GM21717 (cell line): ENCODE data around the gene ZBTB20.

Source experiments
- ATAC-seq: cut with Tn5 transposase; IDR thresholded peaks from one replicate; pipeline ENCODE4 v1.9.1; 2021; ENCODE audit warnings: mild to moderate bottlenecking, moderate library complexity; ENCODE audit not compliant: unreplicated experiment

Gene ZBTB20

DNA sequence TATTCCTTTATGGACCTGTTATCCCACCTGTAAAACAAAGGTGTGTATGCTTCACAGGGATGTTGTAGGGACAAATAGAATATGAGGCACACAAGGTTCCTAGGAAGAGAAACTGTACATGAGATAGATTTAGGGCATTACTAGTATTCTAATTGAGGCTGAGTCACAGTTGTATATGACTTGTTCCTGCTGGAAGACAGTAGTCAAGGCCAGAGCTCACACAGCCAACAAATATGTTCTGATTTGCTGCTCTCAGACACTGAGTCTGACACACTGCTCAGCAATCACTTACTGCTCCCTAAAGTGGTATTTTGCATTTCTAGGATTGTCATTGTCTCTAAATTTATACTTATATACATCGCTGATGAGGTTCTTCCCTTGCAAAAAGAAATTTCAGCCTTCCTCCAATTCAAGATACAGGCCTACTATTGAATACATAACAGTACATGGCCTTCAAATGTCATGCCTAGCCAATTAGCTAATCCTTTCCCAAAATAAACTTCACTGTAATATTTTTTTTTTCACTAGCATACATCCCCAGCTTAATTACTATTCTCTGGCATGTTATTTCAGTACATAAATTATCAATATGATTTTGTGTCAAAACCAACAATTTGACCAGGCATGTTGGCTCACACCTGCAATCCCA lies 783.4 kb downstream of the ZBTB20 start:
- no peak for ATAC-seq

DNA sequence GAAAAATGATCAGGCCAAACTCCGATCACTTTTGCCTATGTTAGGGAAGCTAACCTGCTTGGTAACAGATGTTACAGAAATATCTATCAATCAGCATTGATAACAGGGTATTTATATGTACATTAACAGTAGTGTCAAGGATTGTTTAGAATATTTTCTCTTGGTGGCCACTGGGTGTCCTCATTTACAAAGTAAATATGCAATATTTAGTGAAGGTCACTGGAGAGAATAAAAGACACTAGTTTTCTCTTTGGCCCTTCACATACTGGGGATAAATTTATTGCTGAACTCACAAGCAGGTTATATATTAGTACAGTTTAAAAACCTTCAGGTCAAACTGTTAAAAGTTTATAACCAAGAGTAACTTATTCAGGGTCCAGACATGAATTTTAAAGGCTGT lies 784.3 kb downstream of the ZBTB20 start:
- no peak for ATAC-seq

DNA sequence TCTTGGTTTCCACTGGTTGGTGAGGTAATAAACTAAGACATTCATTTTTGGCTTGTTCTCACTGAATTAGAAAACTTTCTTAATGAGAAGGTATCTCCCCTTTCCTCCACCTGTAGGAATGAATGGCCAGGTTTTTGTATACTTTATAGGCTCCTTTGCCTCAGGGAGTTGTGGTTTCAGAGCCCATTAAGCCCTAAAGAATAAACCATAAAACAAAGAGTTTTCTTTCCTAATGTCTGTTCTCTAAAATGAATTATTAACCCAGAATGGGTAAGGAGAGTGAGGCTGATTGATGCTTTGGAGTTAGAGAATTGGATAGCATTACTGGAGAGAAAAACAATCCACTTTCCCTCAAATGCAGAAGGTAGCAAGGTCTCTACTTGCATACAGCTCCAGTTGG lies 785.7 kb downstream of the ZBTB20 start:
- ATAC-seq: no peak

DNA sequence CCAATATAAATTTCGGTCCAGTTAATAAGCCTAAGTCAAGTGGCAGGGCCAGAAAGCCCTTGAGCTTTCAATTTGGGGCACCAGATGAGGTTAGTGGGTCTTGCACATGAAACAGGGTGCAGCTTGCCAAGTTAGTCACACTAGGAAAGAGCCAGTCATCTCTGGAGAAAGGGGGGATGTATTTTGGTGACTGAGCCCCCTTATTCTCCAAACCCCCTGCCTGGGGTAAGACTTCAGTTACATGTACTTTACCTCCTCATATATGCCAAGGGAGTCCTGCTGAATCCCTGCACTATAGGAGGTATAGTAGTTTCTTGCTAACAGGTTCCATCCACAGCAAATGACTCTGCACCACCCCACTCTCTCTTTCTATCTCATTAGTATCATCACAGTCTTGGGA lies 790.6 kb downstream of the ZBTB20 start:
- no peak for ATAC-seq

DNA sequence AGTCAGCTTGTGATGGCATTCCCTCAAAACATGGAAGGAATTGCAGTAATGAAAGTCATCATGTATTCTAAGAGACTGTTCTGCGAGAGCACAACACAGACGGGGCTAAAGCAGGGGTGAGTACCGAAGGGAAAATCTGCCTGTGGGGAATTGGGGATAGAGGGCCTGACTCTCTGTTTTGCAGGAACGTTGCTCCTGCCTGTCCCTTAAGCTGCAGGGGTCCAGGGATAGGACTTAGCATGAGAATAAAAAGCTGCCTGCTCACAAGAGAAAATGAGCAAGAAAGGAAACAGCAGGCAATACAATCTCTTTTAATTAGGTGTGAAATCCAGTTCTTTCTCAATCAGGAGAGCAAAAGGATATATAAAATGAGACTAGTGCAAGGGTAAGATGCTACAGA lies 791.0 kb downstream of the ZBTB20 start:
- ATAC-seq: no peak

DNA sequence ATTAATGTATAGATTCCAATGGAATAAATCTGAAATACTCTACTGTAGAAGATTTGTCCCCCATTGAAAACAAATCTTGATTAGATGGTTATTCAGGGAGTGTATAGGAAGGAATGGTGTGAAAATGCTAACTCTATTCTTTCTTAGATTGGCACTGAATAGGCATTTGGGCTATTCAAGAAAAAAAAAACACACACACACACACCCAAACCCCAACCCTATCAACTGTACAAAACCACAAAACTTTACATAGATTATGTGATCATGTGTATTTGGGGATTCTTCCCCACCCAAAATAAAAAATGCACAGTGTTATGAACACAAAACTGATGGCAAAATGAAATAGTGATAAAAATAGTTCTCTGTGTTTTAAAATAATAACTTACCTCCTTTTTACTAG lies 791.4 kb downstream of the ZBTB20 start:
- ATAC-seq: no peak

DNA sequence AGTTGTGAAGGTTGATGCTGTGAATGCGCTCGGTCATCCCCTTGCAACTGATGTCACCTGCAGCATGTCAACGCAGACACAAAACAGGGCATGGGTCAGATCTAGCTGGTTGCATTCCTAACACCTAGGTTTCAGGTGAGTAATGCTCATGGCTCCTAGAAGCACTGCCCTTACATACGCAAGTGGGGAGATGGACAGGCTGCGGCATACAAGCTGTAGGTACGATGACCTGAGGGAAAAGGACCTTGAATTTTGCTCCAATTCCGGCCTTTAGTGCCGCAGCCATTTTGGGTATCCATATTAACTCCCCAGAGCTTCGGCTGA lies 795.3 kb downstream of the ZBTB20 start:
- ATAC-seq: no peak

DNA sequence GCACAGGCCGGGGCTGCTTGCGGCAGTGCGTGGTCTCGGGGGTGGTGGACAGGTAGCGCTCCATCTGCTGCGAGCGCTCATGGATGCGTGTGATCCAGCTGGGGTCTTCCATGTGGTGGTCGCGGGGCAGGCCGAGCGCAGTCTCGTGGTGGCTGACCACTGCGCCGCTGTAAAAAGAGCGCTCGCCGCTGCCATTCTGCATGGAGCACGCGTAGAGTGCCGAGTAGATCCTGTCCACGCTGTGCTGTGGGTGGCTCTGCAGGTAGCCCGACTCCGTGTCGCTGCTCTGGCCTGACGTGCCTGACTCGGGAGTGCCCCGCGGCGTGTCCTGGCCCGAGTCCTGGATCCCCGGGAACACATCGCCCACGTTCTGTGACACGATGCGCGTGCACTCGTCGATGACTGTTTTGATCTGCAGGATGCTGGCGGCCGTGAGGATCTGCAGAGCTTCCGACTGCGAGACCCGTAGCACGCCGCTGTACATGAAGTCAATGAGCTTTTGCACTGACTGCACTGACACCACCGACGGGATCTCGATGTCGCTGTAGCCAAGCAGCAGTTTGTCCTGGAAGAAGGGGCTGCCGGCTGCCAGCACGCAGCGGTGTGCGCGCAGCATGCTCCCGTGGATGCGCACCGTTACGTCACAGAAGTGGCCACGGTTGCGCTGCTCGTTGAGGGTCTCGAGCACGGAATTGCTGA lies 795.8 kb downstream of the ZBTB20 start:
- no peak for ATAC-seq

DNA sequence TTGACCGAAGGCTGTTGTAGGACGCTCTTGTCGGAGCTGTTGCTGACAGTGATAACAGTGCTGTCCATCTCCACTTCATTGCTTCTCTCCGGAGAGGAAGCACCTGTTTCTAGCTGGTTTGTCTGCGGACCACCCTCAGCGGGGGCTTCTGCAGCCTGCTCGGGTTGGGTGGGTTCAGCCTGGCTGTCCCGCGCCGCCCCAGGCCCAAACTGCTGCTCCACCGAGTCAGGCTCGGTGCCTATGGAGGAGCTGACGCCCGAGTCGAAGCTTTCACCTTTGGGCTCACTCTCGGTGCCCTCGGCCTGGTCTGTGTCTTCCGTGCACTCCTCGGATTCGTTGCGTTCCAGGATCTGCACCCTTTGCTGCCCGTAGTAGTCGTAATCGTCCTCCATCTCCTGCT lies 796.4 kb downstream of the ZBTB20 start:
- ATAC-seq: no peak

DNA sequence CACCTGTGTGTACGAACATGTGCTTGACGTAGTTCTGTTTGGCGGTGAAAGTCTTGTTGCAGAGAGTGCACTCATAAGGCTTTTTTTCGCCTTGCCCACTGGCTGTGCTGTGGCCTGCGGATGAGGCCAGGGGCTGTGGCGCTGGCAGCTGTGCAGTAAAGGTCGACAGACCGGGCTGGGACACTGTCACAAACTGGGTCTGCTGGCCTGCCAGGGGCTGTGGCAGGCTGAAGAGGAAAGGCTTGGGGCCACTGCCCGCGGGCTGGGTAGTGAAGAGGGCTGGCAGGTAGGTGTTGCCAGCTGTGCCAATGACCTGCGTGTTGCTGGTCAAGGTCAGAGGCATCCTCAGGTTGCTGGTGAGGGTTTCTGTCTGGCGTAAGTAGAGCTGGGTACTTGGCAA lies 796.8 kb downstream of the ZBTB20 start:
- no peak for ATAC-seq

DNA sequence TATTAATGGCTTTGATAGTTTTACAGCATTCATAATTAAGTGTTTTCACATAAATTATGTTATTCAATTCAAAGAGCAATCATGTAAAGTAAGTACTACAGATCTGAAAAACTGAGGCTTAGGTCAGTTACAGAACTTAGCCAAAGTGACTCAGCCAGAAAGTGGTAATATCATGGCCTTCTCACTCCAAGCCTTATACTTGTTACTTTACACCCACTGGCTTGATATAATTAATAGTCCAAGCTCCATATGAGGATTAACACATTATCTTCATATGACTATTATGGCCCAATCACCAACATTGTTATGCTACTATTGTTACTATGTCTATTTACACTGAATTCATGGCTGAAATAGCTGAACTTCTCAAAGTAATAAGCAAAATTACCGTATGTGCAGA lies 802.6 kb downstream of the ZBTB20 start:
- ATAC-seq: no peak

DNA sequence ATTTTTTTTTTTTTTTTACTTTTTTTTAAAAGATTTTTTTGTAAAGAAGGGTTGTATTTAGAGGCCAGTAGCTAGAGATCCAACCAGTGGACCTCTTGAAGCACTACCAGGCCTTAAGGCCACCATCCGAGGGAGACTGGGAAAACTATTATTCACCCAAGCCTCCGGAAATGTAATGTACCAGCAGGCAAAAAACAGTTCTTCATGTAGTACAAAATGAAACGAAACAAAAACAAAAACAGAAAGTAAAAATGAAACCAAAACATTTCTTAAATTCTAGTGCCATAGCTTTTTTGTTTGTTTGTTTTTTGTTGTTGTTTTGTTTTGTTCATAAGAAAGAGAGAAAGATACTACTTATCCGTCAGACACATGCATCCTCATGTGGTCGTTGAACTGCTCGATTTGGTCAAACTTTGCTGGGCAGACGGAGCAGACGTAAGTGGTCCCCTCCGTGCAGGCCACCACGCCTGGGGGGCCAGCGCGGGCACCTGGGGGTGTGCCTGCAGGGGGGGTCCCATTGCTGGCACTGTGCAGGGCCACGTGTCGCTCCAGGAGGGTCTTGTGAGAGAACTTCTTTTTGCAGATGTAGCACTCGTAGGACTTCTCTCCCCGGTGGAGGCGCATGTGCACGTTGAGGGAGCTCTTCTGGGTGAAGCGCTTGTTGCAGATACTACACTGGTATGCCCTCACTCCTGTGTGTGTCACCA lies 808.3 kb downstream of the ZBTB20 start:
- no peak for ATAC-seq

DNA sequence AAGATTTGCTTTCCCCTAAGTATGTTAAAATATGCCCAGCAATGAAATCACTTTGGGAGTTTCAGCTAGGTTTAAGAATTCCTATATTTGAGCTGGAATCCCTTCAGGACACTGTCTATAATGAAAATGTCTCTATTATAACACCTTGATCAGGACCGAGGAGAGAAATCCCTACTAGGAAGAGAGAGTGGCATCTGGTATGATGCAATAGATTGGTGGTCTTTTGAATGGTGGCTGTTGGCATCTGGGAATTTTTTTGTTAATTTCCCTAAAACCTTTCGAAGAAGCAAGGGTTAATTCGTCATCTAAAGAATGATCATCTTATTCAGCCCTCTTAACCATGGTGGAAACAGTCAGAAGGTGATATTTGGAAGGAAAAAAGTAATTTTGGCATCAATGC lies 810.2 kb downstream of the ZBTB20 start:
- no peak for ATAC-seq

DNA sequence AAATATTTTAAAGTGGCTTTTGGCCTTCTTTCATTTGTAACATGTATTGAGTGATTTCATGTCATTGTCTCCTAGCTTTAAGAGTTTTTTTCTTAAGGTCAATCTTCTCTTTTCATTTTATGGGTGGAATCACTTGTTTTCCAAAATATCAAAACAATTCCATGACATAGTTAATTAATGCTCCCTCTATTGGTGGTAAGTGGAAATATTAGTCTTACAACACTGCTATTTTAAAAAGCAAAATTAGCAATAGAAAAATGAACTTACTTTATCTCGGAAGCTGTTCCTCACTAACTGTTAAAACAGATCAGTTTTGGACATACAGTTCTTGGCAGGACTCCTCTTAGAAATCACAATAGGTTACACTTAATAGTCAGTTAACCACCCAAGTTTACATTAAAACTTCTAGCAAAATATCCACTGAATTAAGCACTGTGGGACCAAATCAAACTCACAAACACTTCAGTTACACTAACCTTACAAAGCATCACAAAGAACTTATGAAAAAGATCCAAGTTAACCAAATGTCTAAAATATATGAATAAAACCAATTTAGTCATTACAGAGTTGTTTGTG lies 810.9 kb downstream of the ZBTB20 start:
- ATAC-seq: no peak

DNA sequence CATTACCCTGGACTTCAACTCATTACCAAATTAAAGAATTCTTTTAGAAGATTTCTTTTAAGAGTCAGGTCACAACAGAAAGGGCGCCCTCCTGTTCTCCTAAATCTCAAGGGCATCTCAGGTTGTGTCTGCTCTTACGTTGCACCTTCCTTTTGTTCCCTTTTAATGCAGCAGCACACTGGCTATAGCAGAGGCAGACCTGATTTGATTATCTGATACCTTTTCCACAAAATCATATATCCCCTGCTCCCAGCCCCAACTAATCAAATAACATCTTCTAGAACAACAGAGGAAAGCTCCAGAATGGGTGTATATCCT lies 813.2 kb downstream of the ZBTB20 start:
- no peak for ATAC-seq

DNA sequence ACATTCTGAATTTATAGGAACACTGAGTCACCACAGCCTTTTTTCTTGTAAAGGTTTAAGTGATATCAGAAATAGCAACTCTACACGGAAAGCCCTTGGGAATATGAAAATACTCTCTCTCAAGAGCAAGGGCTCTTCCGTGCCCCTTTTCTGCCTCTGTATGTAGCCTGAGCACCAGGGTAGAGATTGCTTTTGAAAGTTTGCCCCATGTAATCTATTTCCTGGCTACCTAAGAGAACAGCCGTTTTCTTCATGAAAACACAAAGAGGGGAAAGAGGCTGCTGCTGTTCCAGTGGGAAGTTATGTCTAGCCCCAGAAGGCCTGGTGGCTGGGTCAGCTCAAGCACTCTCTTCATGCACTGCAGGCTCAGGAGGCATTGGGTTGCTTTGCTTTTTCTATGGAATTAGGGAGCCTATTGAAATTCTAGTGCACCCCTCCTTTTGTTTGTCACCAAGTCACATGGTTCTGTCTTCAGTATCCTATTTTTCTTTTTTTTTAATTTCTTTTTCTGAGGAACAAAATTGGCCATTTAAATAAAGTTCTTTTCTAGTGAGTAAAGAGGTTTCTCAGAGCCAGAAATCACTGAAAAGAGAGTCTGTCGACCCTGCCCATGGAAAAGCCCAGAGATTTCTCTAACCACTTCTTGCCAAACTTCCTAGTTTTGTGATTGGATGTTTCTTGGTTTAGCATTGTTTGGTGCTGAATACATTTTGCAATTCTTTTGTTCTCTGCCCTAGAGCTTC lies 813.7 kb downstream of the ZBTB20 start:
- ATAC-seq: no peak

DNA sequence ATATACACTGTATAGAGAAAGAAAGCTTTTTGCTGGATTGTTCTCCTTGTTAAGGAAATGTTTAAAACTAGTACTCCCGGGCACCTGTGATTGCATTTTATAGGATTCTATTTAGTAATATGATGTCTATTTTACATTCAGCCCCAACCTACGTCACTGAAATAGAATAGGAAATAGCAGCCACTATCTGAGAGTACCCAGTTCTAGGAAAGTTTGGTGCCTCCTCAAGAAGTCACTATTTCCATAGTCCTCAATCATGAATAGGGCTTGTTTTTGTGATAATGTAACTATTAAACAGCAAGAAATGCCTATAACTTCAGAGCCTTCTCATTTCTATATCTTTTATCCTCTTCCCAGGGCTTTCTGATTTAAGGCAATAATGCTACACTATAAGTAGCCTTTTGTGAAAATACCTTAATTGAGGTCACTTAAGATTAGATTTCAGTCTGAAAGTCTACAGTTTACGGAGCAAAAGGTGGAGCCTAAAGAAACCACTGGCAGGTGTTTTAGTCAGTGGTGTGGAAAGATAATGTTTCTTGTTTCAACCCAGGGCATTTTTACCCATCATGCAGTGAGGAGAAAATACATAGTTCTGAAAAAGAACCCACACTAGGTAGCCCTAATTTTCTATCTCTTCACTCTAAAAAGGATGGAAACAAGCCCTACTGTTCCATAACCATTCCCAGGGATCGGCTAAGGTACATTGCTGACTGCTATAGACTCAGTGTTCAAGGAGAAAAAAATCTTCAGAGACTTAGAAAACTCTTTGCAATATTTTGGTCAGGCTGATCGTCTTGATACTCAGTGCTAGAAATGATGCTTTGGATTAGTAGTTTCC lies 814.5 kb downstream of the ZBTB20 start:
- no peak for ATAC-seq

DNA sequence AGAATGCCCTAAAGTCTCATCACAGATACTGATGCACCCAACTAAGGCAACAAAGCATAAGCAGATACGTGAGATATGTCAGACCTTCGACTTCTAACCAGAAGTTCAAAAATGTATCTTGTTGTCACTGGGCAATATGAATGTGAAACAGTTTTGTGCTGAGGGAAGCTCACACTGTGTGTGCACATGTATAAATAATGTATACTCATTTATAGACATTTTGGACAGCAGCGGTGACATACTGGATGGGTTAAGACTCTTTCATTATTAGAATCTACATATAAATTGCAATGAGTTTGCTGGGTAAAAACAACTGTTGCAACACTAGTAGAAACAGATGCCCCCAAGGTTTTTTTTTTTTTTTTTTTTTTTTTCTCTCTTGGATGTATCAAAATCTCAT lies 815.4 kb downstream of the ZBTB20 start:
- no peak for ATAC-seq

DNA sequence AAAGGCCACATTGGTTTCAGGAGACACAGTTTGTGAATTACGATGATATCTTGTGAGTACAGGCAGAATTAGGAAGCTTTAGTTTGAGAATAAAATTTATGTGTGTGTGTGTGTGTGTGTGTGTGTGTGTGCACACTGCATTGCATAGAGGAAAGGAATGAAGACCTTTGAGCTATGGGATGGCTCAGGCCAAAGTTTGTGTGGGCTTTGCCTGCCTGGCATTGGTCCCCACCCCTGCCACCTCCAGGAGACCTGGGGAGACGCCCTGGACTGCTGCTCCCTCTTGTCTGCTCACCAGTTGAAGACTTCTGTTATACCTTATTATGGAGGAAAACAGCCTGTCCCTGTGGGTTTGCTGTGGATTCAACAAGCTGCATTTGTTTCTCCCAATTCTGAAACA lies 816.1 kb downstream of the ZBTB20 start:
- ATAC-seq: no peak

DNA sequence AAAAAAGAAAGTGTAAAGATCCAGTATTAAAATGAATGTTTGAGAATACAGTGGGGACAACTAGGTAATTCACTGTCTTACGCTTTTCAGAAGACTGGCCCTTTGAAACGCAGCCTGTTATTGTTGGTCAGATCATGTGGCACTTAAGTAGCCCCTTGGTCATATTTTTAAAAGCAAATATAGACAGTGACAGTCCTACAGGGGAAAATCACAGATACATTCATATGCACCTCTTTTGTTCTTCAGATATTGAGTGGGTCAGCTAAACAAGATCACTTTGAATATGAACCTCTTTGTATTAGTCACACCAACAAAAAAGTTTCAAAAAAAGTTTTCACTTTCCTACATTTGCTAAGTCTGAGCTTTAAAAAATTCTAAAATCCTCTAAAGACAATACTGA lies 817.3 kb downstream of the ZBTB20 start:
- no peak for ATAC-seq

DNA sequence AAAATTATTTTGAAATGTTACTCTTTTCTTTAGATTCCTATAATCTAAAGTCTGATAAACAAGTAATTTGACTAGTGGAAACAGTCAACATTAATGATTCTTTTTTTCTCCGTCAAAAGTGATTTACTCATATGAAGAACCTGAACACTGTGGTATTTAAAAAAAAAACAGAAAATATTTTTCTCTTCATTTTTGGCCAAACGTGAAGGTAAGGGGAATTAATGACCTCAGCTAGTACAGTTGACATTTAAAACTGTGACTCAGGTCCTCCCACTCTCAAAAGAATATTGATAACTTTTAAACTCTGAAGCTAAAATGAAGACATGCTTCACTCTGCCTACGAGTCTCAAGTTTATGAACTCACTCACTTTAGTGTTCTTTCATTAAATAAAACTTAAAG lies 818.7 kb downstream of the ZBTB20 start:
- no peak for ATAC-seq
